Osteoblast (primary cell): Measurements from ENCODE around the gene GPR78. TPM values are rescaled to one million over a fixed set of nuclear protein-coding genes. Genes with fewer than 3 reads are reported as not detected.

Experiments
- DNase-seq: peaks from one replicate; pipeline ENCODE4 v3.0.0; 2011; ENCODE audit warnings: low spot score, mixed read lengths; ENCODE audit not compliant: insufficient read length; ENCODE audit errors: missing footprints
- H2AFZ ChIP-seq: 2 replicates; pipeline ENCODE4 v1.6.0; 2011; ENCODE audit warnings: mild to moderate bottlenecking, low read length
- H3K27ac ChIP-seq: 2 replicates; pipeline ENCODE4 v1.5.1; 2011; ENCODE audit warnings: mild to moderate bottlenecking, low read depth, low read length, moderate library complexity
- H3K27me3 ChIP-seq: 2 replicates; pipeline ENCODE4 v1.6.0; 2012; ENCODE audit warnings: mild to moderate bottlenecking, control low read depth, inconsistent platforms, low read length, moderate library complexity; ENCODE audit not compliant: insufficient read depth
- H3K36me3 ChIP-seq: 2 replicates; pipeline ENCODE4 v1.5.1; 2011; ENCODE audit warnings: mild to moderate bottlenecking, low read length, control low read depth, moderate library complexity; ENCODE audit not compliant: insufficient read depth
- H3K4me1 ChIP-seq: 2 replicates; pipeline ENCODE4 v1.5.1; 2011; ENCODE audit warnings: mild to moderate bottlenecking, low read length, control low read depth, moderate library complexity; ENCODE audit not compliant: insufficient read depth
- H3K4me2 ChIP-seq: 2 replicates; pipeline ENCODE4 v1.6.0; 2011; ENCODE audit warnings: mild to moderate bottlenecking, low read length; ENCODE audit not compliant: insufficient read depth
- H3K4me3 ChIP-seq: fragments of 200-600 bp; sonication (generic); 3 replicates; pipeline ENCODE4 v1.5.1; 2012; ENCODE audit warnings: mild to moderate bottlenecking, low read length, inconsistent platforms; ENCODE audit not compliant: insufficient read depth
- H3K79me2 ChIP-seq: 2 replicates; pipeline ENCODE4 v1.6.0; 2012; ENCODE audit warnings: mild to moderate bottlenecking, low read length, control low read depth, inconsistent platforms; ENCODE audit not compliant: insufficient read depth
- H3K9me3 ChIP-seq: 2 replicates; pipeline ENCODE4 v1.5.1; 2011; ENCODE audit warnings: low read depth, low read length, control low read depth
- H4K20me1 ChIP-seq: 2 replicates; pipeline ENCODE4 v1.6.0; 2012; ENCODE audit warnings: mild to moderate bottlenecking, low read length, control low read depth; ENCODE audit not compliant: insufficient read depth
- CTCF ChIP-seq: IDR thresholded peaks from 2 replicates; pipeline ENCODE4 v1.5.1; 2011; ENCODE audit warnings: mild to moderate bottlenecking, low read depth, low read length, moderate library complexity; ENCODE audit errors: extremely low read depth
- total RNA-seq: library from RNA; depleted of rRNA; stranded (reverse); fragments of >200 nt; gene quantifications from 2 replicates; pipeline ENCODE4 v1.2.3, GENCODE V29; 2012

GPR78 gene
- total RNA-seq, 1 donor: 1.8 TPM

DNA sequence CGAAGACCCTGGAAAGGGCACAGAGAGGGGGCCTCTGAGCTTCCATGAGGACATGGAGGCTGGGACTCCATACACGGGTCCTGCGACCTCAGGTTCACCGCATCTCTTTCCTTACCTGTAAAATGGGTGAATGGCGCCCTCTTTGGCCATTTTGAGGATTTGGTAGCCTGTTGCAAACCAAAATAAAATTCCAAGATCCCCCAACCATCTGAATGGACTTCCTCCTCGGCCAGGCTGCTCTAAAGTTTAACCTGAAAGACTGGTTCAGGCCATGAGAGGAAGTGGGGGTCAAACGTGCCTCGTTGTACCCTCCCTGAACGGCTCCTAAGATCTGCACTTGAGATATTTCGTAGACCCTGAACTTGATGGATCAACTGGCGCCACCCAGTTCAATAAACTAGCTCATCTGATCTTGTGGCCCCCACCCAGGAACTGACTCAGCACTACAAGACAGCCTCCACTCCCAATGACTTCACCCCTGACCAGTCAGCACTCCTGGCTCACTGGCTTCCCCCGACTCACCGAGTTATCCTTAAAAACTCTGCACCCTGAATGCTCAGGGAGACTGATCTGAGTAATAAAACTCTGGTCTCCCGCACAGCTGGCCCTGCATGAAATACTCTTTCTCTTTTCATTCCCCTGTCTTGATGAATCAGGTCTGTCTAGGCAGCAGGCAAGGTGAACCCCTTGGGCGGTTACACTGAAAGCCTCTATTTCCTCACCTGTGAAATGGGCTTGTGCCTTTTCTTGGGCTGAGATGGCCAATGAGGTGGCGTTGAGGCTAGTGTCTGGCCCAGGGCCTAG lies 32.9 kb upstream of the GPR78 start:
- Histone ChIP-seq H3K79me2 (no peaks in the 10 kb centered on the region), H3K27ac (peak overlapping the region; percentile 66), H3K4me3 (no peak overlapping the region), H3K36me3 (no peaks in the 10 kb centered on the region), H2AFZ (no peak overlapping the region), H3K4me2 (peak overlapping the region; percentile 44), H3K27me3 (no peaks in the 10 kb centered on the region), H3K4me1 (peaks cover 22% of the 10 kb centered on the region), H3K9me3 (no peaks in the 10 kb centered on the region), H4K20me1 (no peaks in the 10 kb centered on the region)
- peak; percentile 97 for DNase-seq
- TF ChIP-seq CTCF: peak; percentile 44

- H4K20me1 ChIP-seq: no peaks in the 10 kb centered on the region
- H3K36me3 ChIP-seq: no peaks in the 10 kb centered on the region
- H3K79me2 ChIP-seq: no peaks in the 10 kb centered on the region
- no peaks in the 10 kb centered on the region for H3K27me3 ChIP-seq
- H3K4me3 ChIP-seq: no peak overlapping the region
- H3K9me3 ChIP-seq: no peaks in the 10 kb centered on the region
- peaks cover 22% of the 10 kb centered on the region for H3K4me1 ChIP-seq
- H3K27ac ChIP-seq: peak overlapping the region; percentile 62
- peak; percentile 79 for DNase-seq
- TF ChIP-seq CTCF: no peak
- no peak overlapping the region for H2AFZ ChIP-seq
- no peak overlapping the region for H3K4me2 ChIP-seq
These were observed 32.1 kb upstream of the GPR78 start for GRCh38 chr4:8547912-8548730.

DNA sequence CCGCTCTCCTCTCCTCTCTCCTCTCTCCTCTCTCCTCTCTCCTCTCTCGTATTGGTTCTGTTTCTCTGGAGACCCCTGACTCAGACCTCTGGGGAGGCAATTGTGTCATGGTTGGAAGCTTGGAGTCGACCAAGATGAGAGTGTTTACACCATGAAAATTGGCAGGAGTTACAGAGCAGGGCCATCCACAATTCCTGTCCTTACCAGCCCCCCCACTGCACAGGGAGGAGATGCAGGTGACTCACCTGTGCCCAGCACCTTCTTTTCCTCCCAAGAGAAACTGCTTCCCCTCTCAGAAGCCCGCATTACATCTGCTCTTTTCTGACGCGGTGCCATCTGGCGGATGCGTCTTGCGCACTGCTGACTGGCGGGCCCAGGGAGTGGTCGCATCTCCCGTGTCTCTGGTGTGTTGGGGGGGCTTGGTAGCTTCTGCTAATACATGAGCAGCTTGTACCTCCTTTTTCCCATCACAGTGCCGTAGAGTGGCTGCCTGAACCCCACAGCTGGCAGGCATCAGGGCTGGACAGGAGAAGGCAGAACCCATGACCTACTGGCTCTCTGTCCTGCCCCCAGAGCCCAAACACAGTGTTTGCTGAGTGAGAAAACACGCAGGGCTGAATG lies 31.4 kb upstream of the GPR78 start:
- Histone ChIP-seq H3K4me3 (no peak overlapping the region), H3K36me3 (no peaks in the 10 kb centered on the region), H3K4me2 (no peak overlapping the region), H3K27me3 (no peaks in the 10 kb centered on the region), H2AFZ (no peak overlapping the region), H3K79me2 (no peaks in the 10 kb centered on the region), H3K27ac (no peak overlapping the region), H4K20me1 (no peaks in the 10 kb centered on the region), H3K9me3 (no peaks in the 10 kb centered on the region), H3K4me1 (peaks cover 22% of the 10 kb centered on the region)
- peak; percentile 58 for DNase-seq
- no peak for TF ChIP-seq CTCF
